H1 (cell line): Measurements from ENCODE around the gene MSH2. TPM values are rescaled to one million over a fixed set of nuclear protein-coding genes. Genes with fewer than 3 reads are reported as not detected.

Source experiments
- CTCF ChIA-PET: fragments of 300-600 bp; sonication (Branson Sonifier 250); formaldehyde crosslinking; loops from one replicate; lab custom pipeline; 2021; ENCODE audit not compliant: partially characterized antibody; lab: Charles Lee
- POLR2A ChIA-PET: fragments of 300-600 bp; sonication (Branson Sonifier 250); formaldehyde crosslinking; loops from one replicate; lab custom pipeline; 2021; ENCODE audit warnings: inconsistent platforms; ENCODE audit not compliant: partially characterized antibody; lab: Charles Lee
- DNase-seq, 2 experiments: peaks; one replicate each; pipeline versions ENCODE4 v3.0.0 to v3.0.0-alpha.2; 2010 to 2022; ENCODE audit warnings: low spot score in 2 of 2, low read depth in 1 of 2, mixed read lengths in 1 of 2
- FAIRE-seq: peaks from 2 replicates; lab custom pipeline; 2011; peaks lifted over from hg19 to GRCh38; lab: Jason Lieb, UNC
- H2AFZ ChIP-seq: 2 replicates; pipeline ENCODE4 v1.8.1; 2012; ENCODE audit warnings: low read length, inconsistent platforms
- H2AK5ac ChIP-seq: 2 replicates; pipeline ENCODE4 v1.6.1; 2013; ENCODE audit warnings: low read depth, low read length
- H2BK120ac ChIP-seq: replicated peaks from 2 replicates; pipeline ENCODE3; 2013; ENCODE audit warnings: low read depth, low read length, inconsistent platforms
- H2BK12ac ChIP-seq: 2 replicates; pipeline ENCODE4 v1.6.1; 2013; ENCODE audit warnings: low read depth, low read length
- H2BK15ac ChIP-seq: 2 replicates; pipeline ENCODE4 v1.6.1; 2013; ENCODE audit warnings: low read length
- H2BK20ac ChIP-seq: 2 replicates; pipeline ENCODE4 v1.6.1; 2013; ENCODE audit warnings: low read length
- H2BK5ac ChIP-seq: 2 replicates; pipeline ENCODE4 v1.6.1; 2013; ENCODE audit warnings: low read depth, low read length
- H3K14ac ChIP-seq: 2 replicates; pipeline ENCODE4 v1.6.1; 2013; ENCODE audit warnings: inconsistent platforms; ENCODE audit not compliant: insufficient read length
- H3K18ac ChIP-seq: 2 replicates; pipeline ENCODE4 v1.6.1; 2013; ENCODE audit warnings: low read length; ENCODE audit errors: extremely low read depth
- H3K23ac ChIP-seq: 2 replicates; pipeline ENCODE4 v1.6.1; 2013; ENCODE audit warnings: inconsistent platforms; ENCODE audit not compliant: insufficient read length
- H3K23me2 ChIP-seq: 2 replicates; pipeline ENCODE4 v1.6.1; 2013; ENCODE audit warnings: low read depth, low read length
- H3K27ac ChIP-seq: 2 replicates; pipeline ENCODE4 v1.6.1; 2011; ENCODE audit warnings: low read depth, low read length, inconsistent platforms
- H3K27me3 ChIP-seq, 4 experiments: replicated peaks in 1 of 4; 1 replicate in 1 of 4; 2 replicates in 3 of 4; pipeline versions ENCODE4 v1.6.1 to v1.8.1; 2011 to 2013; ENCODE audit warnings: low read length in 3 of 4, mild to moderate bottlenecking in 3 of 4, inconsistent platforms in 2 of 4, mixed read lengths in 2 of 4, moderate library complexity in 1 of 4; ENCODE audit not compliant: control insufficient read depth in 3 of 4, insufficient read depth in 3 of 4; ENCODE audit errors: extremely low read depth in 1 of 4
- H3K36me3 ChIP-seq, 4 experiments: 2 replicates each; pipeline versions ENCODE4 v1.6.1 to v1.8.1; 2011 to 2013; ENCODE audit warnings: mild to moderate bottlenecking in 4 of 4, low read length in 3 of 4, moderate library complexity in 2 of 4, control low read depth in 1 of 4, inconsistent platforms in 1 of 4; ENCODE audit not compliant: insufficient read depth in 4 of 4, control insufficient read depth in 2 of 4
- H3K4ac ChIP-seq: replicated peaks from 2 replicates; pipeline ENCODE3; 2013; ENCODE audit warnings: low read length, low read depth, mixed read lengths, inconsistent platforms; ENCODE audit not compliant: insufficient read length
- H3K4me1 ChIP-seq, 4 experiments: replicated peaks in 1 of 4; 1 replicate in 1 of 4; 2 replicates in 3 of 4; pipeline versions ENCODE4 v1.6.1 to v1.8.1; 2011 to 2013; ENCODE audit warnings: low read length in 3 of 4, inconsistent platforms in 2 of 4, mixed read lengths in 1 of 4; ENCODE audit not compliant: insufficient read depth in 4 of 4, control insufficient read depth in 3 of 4
- H3K4me2 ChIP-seq, 2 experiments: 2 replicates each; pipeline versions ENCODE4 v1.6.1 to v1.8.1; 2011 to 2013; ENCODE audit warnings: low read depth in 2 of 2, low read length in 2 of 2, control low read depth in 1 of 2, inconsistent platforms in 1 of 2, mild to moderate bottlenecking in 1 of 2; ENCODE audit not compliant: insufficient read depth in 1 of 2
- H3K4me3 ChIP-seq, 4 experiments: fragments of 200-600, 300-600 bp in 1 of 4; sonication (generic), shearing (Covaris generic), sonication (Bioruptor Twin) in 1 of 4; 2 replicates each; pipeline versions ENCODE4 v1.5.1 to v1.8.1; 2011 to 2016; ENCODE audit warnings: low read length in 4 of 4, low read depth in 3 of 4, control low read depth in 2 of 4, inconsistent platforms in 2 of 4, mild to moderate bottlenecking in 2 of 4, mixed read lengths in 1 of 4, moderate library complexity in 1 of 4; ENCODE audit not compliant: insufficient read depth in 2 of 4; ENCODE audit errors: extremely low read depth in 1 of 4
- H3K56ac ChIP-seq: replicated peaks from 2 replicates; pipeline ENCODE3; 2013; ENCODE audit warnings: low read depth, mild to moderate bottlenecking, mixed read lengths, low read length, inconsistent platforms; ENCODE audit not compliant: insufficient read length
- H3K79me1 ChIP-seq: 2 replicates; pipeline ENCODE4 v1.6.1; 2013; ENCODE audit warnings: low read depth, low read length, control low read depth
- H3K79me2 ChIP-seq, 2 experiments: 2 replicates each; pipeline versions ENCODE4 v1.6.1 to v1.8.1; 2012 to 2013; ENCODE audit warnings: low read length in 2 of 2, mild to moderate bottlenecking in 2 of 2, inconsistent platforms in 1 of 2; ENCODE audit not compliant: insufficient read depth in 2 of 2, control insufficient read depth in 1 of 2
- H3K9ac ChIP-seq, 4 experiments: replicated peaks in 1 of 4; 1 replicate in 1 of 4; 2 replicates in 3 of 4; pipeline versions ENCODE4 v1.6.1 to v1.8.1; 2011 to 2013; ENCODE audit warnings: low read depth in 3 of 4, low read length in 3 of 4, control low read depth in 2 of 4, mild to moderate bottlenecking in 2 of 4, moderate library complexity in 2 of 4, inconsistent platforms in 1 of 4; ENCODE audit errors: extremely low read depth in 1 of 4
- H3K9me3 ChIP-seq, 2 experiments: 2 replicates each; pipeline versions ENCODE4 v1.6.1 to v1.8.1; 2012 to 2013; ENCODE audit warnings: mild to moderate bottlenecking in 2 of 2, moderate library complexity in 2 of 2, control low read depth in 1 of 2, inconsistent platforms in 1 of 2, low read depth in 1 of 2, low read length in 1 of 2, mixed read lengths in 1 of 2; ENCODE audit not compliant: insufficient read depth in 2 of 2
- H4K20me1 ChIP-seq, 2 experiments: replicated peaks in 1 of 2; 2 replicates each; pipeline versions ENCODE3 to v1.8.1; 2011 to 2013; ENCODE audit warnings: inconsistent platforms in 2 of 2, low read length in 2 of 2, mild to moderate bottlenecking in 1 of 2; ENCODE audit not compliant: insufficient read depth in 2 of 2, control insufficient read depth in 1 of 2
- H4K5ac ChIP-seq: 2 replicates; pipeline ENCODE4 v1.6.1; 2013; ENCODE audit warnings: low read length, low read depth, mixed read lengths, inconsistent platforms; ENCODE audit not compliant: insufficient read length
- H4K8ac ChIP-seq: 2 replicates; pipeline ENCODE4 v1.8.0; 2013; ENCODE audit warnings: mild to moderate bottlenecking, moderate library complexity, low read length, inconsistent platforms; ENCODE audit not compliant: insufficient read depth; ENCODE audit errors: extremely low read depth
- H4K91ac ChIP-seq: replicated peaks from 2 replicates; pipeline ENCODE3; 2013; ENCODE audit warnings: low read length, mixed read lengths, inconsistent platforms; ENCODE audit not compliant: insufficient read length
- ASH2L ChIP-seq: fragments of 200-600, 300-600 bp; sonication (generic); IDR thresholded peaks from one replicate; pipeline ENCODE4 v1.7.1; 2017; ENCODE audit warnings: low read length
- BACH1 ChIP-seq: IDR thresholded peaks from 2 replicates; pipeline ENCODE4 v1.6.1; 2012; ENCODE audit warnings: low read length, improper control_type of control experiment
- BRCA1 ChIP-seq: IDR thresholded peaks from 2 replicates; pipeline ENCODE4 v1.6.1; 2012; ENCODE audit warnings: low read depth, low read length, improper control_type of control experiment
- CBX5 ChIP-seq: fragments of 300-800, 300-1000 bp; sonication (generic); IDR thresholded peaks from 2 replicates; pipeline ENCODE4 v1.7.1; 2016; ENCODE audit warnings: antibody characterized with exemption, low read length, low read depth
- CBX8 ChIP-seq: fragments of 300-800, 300-1000 bp; sonication (generic); IDR thresholded peaks from 2 replicates; pipeline ENCODE4 v1.7.1; 2016; ENCODE audit warnings: low read depth, low read length, borderline replicate concordance
- CREB1 ChIP-seq: IDR thresholded peaks from 2 replicates; pipeline ENCODE4 v1.6.1; 2012; ENCODE audit warnings: inconsistent platforms
- EP300 ChIP-seq, 2 experiments: IDR thresholded peaks; 1 replicate in 1 of 2; 2 replicates in 1 of 2; pipeline ENCODE4 v1.6.1; 2011 to 2012; ENCODE audit warnings: low read depth in 2 of 2, low read length in 2 of 2, mild to moderate bottlenecking in 2 of 2, borderline replicate concordance in 1 of 2, inconsistent platforms in 1 of 2, moderate library complexity in 1 of 2
- KDM4A ChIP-seq: IDR thresholded peaks from one replicate; pipeline ENCODE4 v1.7.1; 2012; ENCODE audit warnings: low read depth, mild to moderate bottlenecking, moderate library complexity, low read length, inconsistent platforms; ENCODE audit not compliant: severe bottlenecking
- SIX5 ChIP-seq: IDR thresholded peaks from 2 replicates; pipeline ENCODE4 v1.6.1; 2011; ENCODE audit warnings: mild to moderate bottlenecking, low read depth, low read length
- SRF ChIP-seq: IDR thresholded peaks from 2 replicates; pipeline ENCODE4 v1.6.1; 2011; ENCODE audit warnings: mild to moderate bottlenecking, low read depth, low read length, moderate library complexity
- TAF7 ChIP-seq: optimal IDR thresholded peaks from 2 replicates; pipeline ENCODE3; 2011; ENCODE audit warnings: low read depth, mild to moderate bottlenecking, inconsistent platforms, low read length, moderate library complexity, borderline replicate concordance
- WGBS, 2 experiments: shearing (Covaris generic) in 1 of 2; methylation state at CpG; one replicate each; pipeline versions ENCODE4 v1.1.6 to v1.1.7; 2013 to 2015; ENCODE audit warnings: low lambda C conversion rate in 2 of 2, mixed read lengths in 2 of 2, inconsistent platforms in 1 of 2, low coverage in 1 of 2, missing lambda C conversion rate in 1 of 2; ENCODE audit not compliant: insufficient replicate concordance in 2 of 2, insufficient coverage in 1 of 2, insufficient read length in 1 of 2; ENCODE audit errors: extremely low coverage in 1 of 2, missing lambda C conversion rate in 1 of 2; 5-methylcytosine and 5-hydroxymethylcytosine counted together
- polyA plus RNA-seq, 7 experiments: library from polyadenylated mRNA; depleted of rRNA in 3 of 7; stranded (reverse) in 5 of 7; unstranded in 2 of 7; fragments of >200 nt in 5 of 7; fragments of 200-250 nt in 2 of 7; gene quantifications; 1 replicate in 5 of 7; 2 replicates in 1 of 7; 4 replicates in 1 of 7; pipeline versions ENCODE4 v1.2.1 to v1.2.3, GENCODE V29; 2011 to 2013; ENCODE audit warnings: missing spikeins in 2 of 7, mixed read lengths in 2 of 7
- total RNA-seq: library from RNA; stranded (reverse); fragmentation: NEBNext Ultra II Directional; extraction: Animal tissue kit (Norgen Biotek cat#: 25700); gene quantifications from 2 replicates; pipeline ENCODE4 v1.2.1, GENCODE V29; 2021
- TF ChIP-seq, protein P1 (sequence below): IDR thresholded peaks from 2 replicates; pipeline ENCODE4 v1.6.1; 2012; ENCODE audit warnings: low read length, inconsistent platforms

Gene MSH2
- total and polyA plus RNA-seq, 2 of the 8 experiments (the other 6 are each of a cell fraction or from before 2014, with no cell fraction given): 64.1 to 228 TPM

DNA sequence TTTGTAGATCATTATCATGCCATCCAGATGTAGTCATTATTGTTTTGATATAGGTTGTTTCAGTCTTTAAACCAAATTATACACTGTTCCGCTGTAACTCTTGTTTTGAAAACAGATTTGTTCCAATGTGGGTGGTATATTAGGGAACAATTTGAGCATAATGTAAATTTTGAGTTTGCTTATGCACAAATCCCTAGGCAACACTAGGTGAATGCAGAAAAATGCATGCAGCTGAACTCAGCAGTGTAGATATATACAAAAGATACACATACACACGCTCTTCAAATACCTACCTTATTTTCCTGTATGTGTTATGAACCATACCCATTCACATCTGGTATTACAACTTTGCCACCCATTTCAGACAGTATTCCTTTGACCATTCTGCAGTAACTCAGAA is 35.8 kb downstream of the MSH2 start:
- no peak overlapping the region for H4K91ac ChIP-seq
- H3K56ac ChIP-seq: no peak overlapping the region
- no peak overlapping the region for H4K8ac ChIP-seq
- ChIA-PET CTCF (interaction anchor here (1.3 to 2.8 kb wide), 4 partner anchors 9 to 328 kb away, joined by 5 to 19 read pairs (median 10); no protein-coding TSS in a partner anchor), POLR2A (interaction anchor here (1.4 to 2.8 kb wide), 2 partner anchors 11 to 19 kb away, joined by 6 to 10 read pairs; no protein-coding TSS in a partner anchor)
- peaks cover 0 to 63% of the 10 kb centered on the region in 2 experiments; a peak in 2 of 4 replicates for H3K79me2 ChIP-seq
- no peak overlapping the region for H2BK5ac ChIP-seq
- H3K4me1 ChIP-seq: no peaks in the 10 kb centered on the region
- no peak overlapping the region for H2BK12ac ChIP-seq
- no peaks in the 10 kb centered on the region for H3K27me3 ChIP-seq
- H4K5ac ChIP-seq: no peak overlapping the region
- peaks cover 0 to 8% of the 10 kb centered on the region in 2 experiments; a peak in 1 of 4 replicates for H3K9me3 ChIP-seq
- H3K4ac ChIP-seq: no peak overlapping the region
- no peak overlapping the region for H2BK120ac ChIP-seq
- H2AFZ ChIP-seq: no peak overlapping the region
- H3K23me2 ChIP-seq: no peaks in the 10 kb centered on the region
- H3K79me1 ChIP-seq: peaks cover 3% of the 10 kb centered on the region; the same call in 1 of the 2 replicates
- WGBS, 2 experiments: 93% methylated on average over 2 of the region's 2 CpGs; no CpG with 5 or more reads in 1 of the 2 experiments
- no peak overlapping the region for H3K4me3 ChIP-seq
- peaks cover 3 to 45% (median 18%) of the 10 kb centered on the region in 4 experiments; a peak in 7 of 8 replicates for H3K36me3 ChIP-seq
- DNase-seq: no peak
- no peak overlapping the region for H2BK20ac ChIP-seq
- no peak overlapping the region for H2AK5ac ChIP-seq
- H3K9ac ChIP-seq: no peak overlapping the region
- H3K23ac ChIP-seq: no peak overlapping the region
- no peak overlapping the region for H3K18ac ChIP-seq
- H3K27ac ChIP-seq: no peak overlapping the region
- H2BK15ac ChIP-seq: no peak overlapping the region
- FAIRE-seq: no peak
- no peak overlapping the region for H3K14ac ChIP-seq
- peaks cover 7 to 9% of the 10 kb centered on the region in 2 experiments for H4K20me1 ChIP-seq
- no peak overlapping the region for H3K4me2 ChIP-seq
- TF ChIP-seq TAF7 (no peak), SRF (no peak), KDM4A (no peak), SIX5 (no peak), ASH2L (no peak), BACH1 (no peak), EP300 (IDR thresholded peaks at IDR 0.05; ENCODE audit: borderline replicate concordance in 1 of 2, low read depth in 2 of 2, low read length in 2 of 2) (no peak), CBX5 (no peak), BRCA1 (no peak), CBX8 (no peak), CREB1 (no peak)
- TF ChIP-seq, protein P1, sequence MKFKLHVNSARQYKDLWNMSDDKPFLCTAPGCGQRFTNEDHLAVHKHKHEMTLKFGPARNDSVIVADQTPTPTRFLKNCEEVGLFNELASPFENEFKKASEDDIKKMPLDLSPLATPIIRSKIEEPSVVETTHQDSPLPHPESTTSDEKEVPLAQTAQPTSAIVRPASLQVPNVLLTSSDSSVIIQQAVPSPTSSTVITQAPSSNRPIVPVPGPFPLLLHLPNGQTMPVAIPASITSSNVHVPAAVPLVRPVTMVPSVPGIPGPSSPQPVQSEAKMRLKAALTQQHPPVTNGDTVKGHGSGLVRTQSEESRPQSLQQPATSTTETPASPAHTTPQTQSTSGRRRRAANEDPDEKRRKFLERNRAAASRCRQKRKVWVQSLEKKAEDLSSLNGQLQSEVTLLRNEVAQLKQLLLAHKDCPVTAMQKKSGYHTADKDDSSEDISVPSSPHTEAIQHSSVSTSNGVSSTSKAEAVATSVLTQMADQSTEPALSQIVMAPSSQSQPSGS: no peak
